HEK293 (cell line): ENCODE measurements around the gene KCNQ2.

Experiments used
- FEZF1 ChIP-seq: fragments of 450-650 bp; formaldehyde crosslinking; IDR thresholded peaks from 2 replicates; pipeline ENCODE4 v1.5.1; 2016; ENCODE audit warnings: missing biosample characterization, missing genetic modification characterization
- GLI2 ChIP-seq: fragments of 450-650 bp; formaldehyde crosslinking; IDR thresholded peaks from 2 replicates; pipeline ENCODE4; 2017; ENCODE audit warnings: missing biosample characterization, missing genetic modification characterization, low read depth, borderline replicate concordance
- KLF16 ChIP-seq: fragments of 450-650 bp; formaldehyde crosslinking; IDR thresholded peaks from 2 replicates; pipeline ENCODE4 v1.5.1; 2017; ENCODE audit warnings: missing biosample characterization, missing genetic modification characterization
- KLF9 ChIP-seq: fragments of 450-650 bp; formaldehyde crosslinking; IDR thresholded peaks from 2 replicates; pipeline ENCODE4 v1.5.1; 2016; ENCODE audit warnings: missing biosample characterization, missing genetic modification characterization, low read depth
- MYNN ChIP-seq: fragments of 450-650 bp; formaldehyde crosslinking; IDR thresholded peaks from 2 replicates; pipeline ENCODE4 v1.5.1; 2016; ENCODE audit warnings: missing biosample characterization, missing genetic modification characterization, borderline replicate concordance
- RBAK ChIP-seq: fragments of 450-650 bp; formaldehyde crosslinking; IDR thresholded peaks from 2 replicates; pipeline ENCODE4 v1.5.1; 2016; ENCODE audit warnings: missing biosample characterization, missing genetic modification characterization
- SCRT1 ChIP-seq: fragments of 450-650 bp; formaldehyde crosslinking; IDR thresholded peaks from 2 replicates; pipeline ENCODE4 v1.5.1; 2016; ENCODE audit warnings: missing biosample characterization, missing genetic modification characterization, borderline replicate concordance
- SP2 ChIP-seq: fragments of 450-650 bp; formaldehyde crosslinking; IDR thresholded peaks from 2 replicates; pipeline ENCODE4 v1.5.1; 2016; ENCODE audit warnings: missing biosample characterization, missing genetic modification characterization
- ZFHX2 ChIP-seq: fragments of 450-650 bp; formaldehyde crosslinking; conservative IDR thresholded peaks from 2 replicates; pipeline ENCODE4 v1.5.1; 2016; ENCODE audit warnings: missing biosample characterization, missing genetic modification characterization
- ZNF10 ChIP-seq: fragments of 450-650 bp; formaldehyde crosslinking; IDR thresholded peaks from 2 replicates; pipeline ENCODE4 v1.5.1; 2017; ENCODE audit warnings: missing biosample characterization, missing genetic modification characterization
- ZNF274 ChIP-seq, 2 experiments: fragments of 200-500 bp in 1 of 2; fragments of 450-650 bp in 1 of 2; sonication (Bioruptor generic) in 1 of 2; formaldehyde crosslinking in 1 of 2; IDR thresholded peaks; 2 replicates each; pipeline versions ENCODE4 v1.5.1 to v1.6.1; 2014 to 2016; ENCODE audit warnings: borderline replicate concordance in 1 of 2, inconsistent platforms in 1 of 2, low read length in 1 of 2, missing biosample characterization in 1 of 2, missing genetic modification characterization in 1 of 2
- ZNF292 ChIP-seq: fragments of 450-650 bp; formaldehyde crosslinking; IDR thresholded peaks from 2 replicates; pipeline ENCODE4 v1.5.1; 2016; ENCODE audit warnings: low read depth, missing biosample characterization, missing genetic modification characterization, borderline replicate concordance
- ZNF341 ChIP-seq: fragments of 450-650 bp; formaldehyde crosslinking; IDR thresholded peaks from 2 replicates; pipeline ENCODE4; 2016; ENCODE audit warnings: low read depth, missing biosample characterization, missing genetic modification characterization
- ZNF366 ChIP-seq: fragments of 450-650 bp; formaldehyde crosslinking; conservative IDR thresholded peaks from 2 replicates; pipeline ENCODE4 v1.5.1; 2016; ENCODE audit warnings: missing biosample characterization, missing genetic modification characterization
- ZNF404 ChIP-seq: fragments of 450-650 bp; formaldehyde crosslinking; IDR thresholded peaks from 2 replicates; pipeline ENCODE4 v1.5.1; 2017; ENCODE audit warnings: missing biosample characterization, missing genetic modification characterization
- ZNF473 ChIP-seq: fragments of 450-650 bp; formaldehyde crosslinking; IDR thresholded peaks from 2 replicates; pipeline ENCODE4 v1.5.1; 2017; ENCODE audit warnings: missing biosample characterization, missing genetic modification characterization
- ZNF621 ChIP-seq: fragments of 450-650 bp; formaldehyde crosslinking; IDR thresholded peaks from 2 replicates; pipeline ENCODE4 v1.5.1; 2017; ENCODE audit warnings: missing biosample characterization, missing genetic modification characterization
- ZNF658 ChIP-seq: fragments of 450-650 bp; formaldehyde crosslinking; IDR thresholded peaks from 2 replicates; pipeline ENCODE4; 2016; ENCODE audit warnings: missing biosample characterization, missing genetic modification characterization
- ZNF664 ChIP-seq: fragments of 450-650 bp; formaldehyde crosslinking; IDR thresholded peaks from 2 replicates; pipeline ENCODE4 v1.5.1; 2016; ENCODE audit warnings: missing biosample characterization, missing genetic modification characterization
- ZNF747 ChIP-seq: fragments of 450-650 bp; formaldehyde crosslinking; IDR thresholded peaks from 2 replicates; pipeline ENCODE4 v1.5.1; 2016; ENCODE audit warnings: missing biosample characterization, missing genetic modification characterization
- ZNF76 ChIP-seq: fragments of 450-650 bp; formaldehyde crosslinking; IDR thresholded peaks from 2 replicates; pipeline ENCODE4; 2016; ENCODE audit warnings: low read depth, missing biosample characterization, missing genetic modification characterization, borderline replicate concordance
- ZNF768 ChIP-seq: fragments of 450-650 bp; formaldehyde crosslinking; IDR thresholded peaks from 2 replicates; pipeline ENCODE4 v1.5.1; 2018; ENCODE audit warnings: missing biosample characterization, mild to moderate bottlenecking, missing genetic modification characterization
- ZNF785 ChIP-seq: fragments of 450-650 bp; formaldehyde crosslinking; IDR thresholded peaks from 2 replicates; pipeline ENCODE4 v1.5.1; 2016; ENCODE audit warnings: missing biosample characterization, missing genetic modification characterization
- ZNF791 ChIP-seq: fragments of 450-650 bp; formaldehyde crosslinking; IDR thresholded peaks from 2 replicates; pipeline ENCODE4 v1.5.1; 2016; ENCODE audit warnings: missing biosample characterization, missing genetic modification characterization
- TF ChIP-seq, protein P1 (sequence below): fragments of 450-650 bp; formaldehyde crosslinking; IDR thresholded peaks from 2 replicates; pipeline ENCODE4 v1.5.1; 2016; ENCODE audit warnings: missing biosample characterization, missing genetic modification characterization
- TF ChIP-seq, protein P2 (sequence below): fragments of 450-650 bp; formaldehyde crosslinking; IDR thresholded peaks from 2 replicates; pipeline ENCODE4 v1.5.1; 2016; ENCODE audit warnings: missing biosample characterization, missing genetic modification characterization
- TF ChIP-seq, protein P3 (sequence below): fragments of 450-650 bp; formaldehyde crosslinking; IDR thresholded peaks from 2 replicates; pipeline ENCODE4 v1.5.1; 2016; ENCODE audit warnings: missing biosample characterization, missing genetic modification characterization
- TF ChIP-seq, protein P4 (sequence below): fragments of 450-650 bp; formaldehyde crosslinking; IDR thresholded peaks from 2 replicates; pipeline ENCODE4 v1.5.1; 2016; ENCODE audit warnings: missing biosample characterization, missing genetic modification characterization
- TF ChIP-seq, protein P5 (sequence below): sonication (generic); formaldehyde crosslinking; IDR thresholded peaks from 2 replicates; pipeline ENCODE4 v1.8.1; 2022; ENCODE audit warnings: mild to moderate bottlenecking, moderate library complexity, missing genetic modification reagents
- TF ChIP-seq, protein P6 (sequence below): fragments of 450-650 bp; formaldehyde crosslinking; IDR thresholded peaks from 2 replicates; pipeline ENCODE4 v1.5.1; 2017; ENCODE audit warnings: missing biosample characterization, missing genetic modification characterization

Gene KCNQ2

DNA sequence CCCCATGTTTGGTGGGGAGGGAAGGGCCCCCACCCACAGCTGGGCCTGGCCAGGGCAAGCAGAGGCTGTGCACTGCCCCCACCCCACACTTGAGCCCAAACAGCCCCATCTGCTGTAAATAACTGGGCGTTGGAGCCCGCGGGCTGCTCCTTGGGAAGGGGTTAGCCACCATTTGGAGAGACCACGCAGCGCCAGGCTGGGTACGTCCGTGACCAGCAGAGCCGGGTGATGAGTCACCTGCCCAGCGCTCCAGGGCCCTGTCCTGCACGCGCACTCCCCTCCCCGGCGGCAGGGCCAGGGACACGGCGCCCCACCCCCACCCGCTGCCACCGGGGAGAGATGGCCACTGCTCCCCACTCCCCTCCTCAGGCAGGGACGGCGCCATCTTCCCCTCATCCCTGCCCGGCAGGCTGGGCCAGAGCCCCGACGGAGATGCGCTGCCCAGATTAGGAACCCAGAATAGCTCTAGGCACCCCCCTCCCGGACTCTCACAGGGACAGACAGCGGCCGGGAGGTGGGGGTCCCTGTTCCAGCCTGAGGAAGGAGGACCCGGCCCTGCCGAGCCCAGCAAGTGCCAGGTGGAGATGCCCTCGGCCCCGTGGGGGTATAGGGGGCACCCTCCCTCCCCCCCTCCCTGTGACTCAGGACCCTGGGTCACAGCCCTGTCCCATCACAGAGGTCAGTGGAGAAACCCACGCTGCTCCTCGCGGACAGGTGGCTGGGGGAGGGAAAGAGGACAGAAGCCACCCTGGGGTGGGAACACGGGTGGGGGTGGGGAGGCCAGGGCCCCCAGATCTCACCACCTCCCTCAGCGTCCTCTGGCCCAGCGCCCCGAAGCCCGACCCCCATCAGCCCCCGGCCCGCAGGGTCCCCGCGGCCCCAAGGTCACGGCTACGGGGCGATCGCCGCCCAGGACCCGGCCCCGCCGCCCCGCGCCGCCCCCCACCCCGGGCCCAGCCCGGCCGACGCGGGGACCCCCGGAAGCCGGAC is 25.8 kb upstream of the KCNQ2 start (continued):
- TF ChIP-seq ZNF341 (tag by site-specific recombination) (peak; percentile 54; the same call in 1 of the 2 replicates), ZNF791 (tag by site-specific recombination) (no peak), SCRT1 (tag by site-specific recombination) (no peak), ZNF76 (tag by site-specific recombination) (peak; percentile 52; the same call in 1 of the 2 replicates), ZNF621 (tag by site-specific recombination) (no peak), ZNF658 (tag by site-specific recombination) (no peak), FEZF1 (tag by site-specific recombination) (no peak), ZNF366 (no peak), ZNF404 (tag by site-specific recombination) (no peak), MYNN (tag by site-specific recombination) (no peak), ZNF473 (tag by site-specific recombination) (no peak), ZFHX2 (tag by site-specific recombination) (peak; percentile 22; the same call in 1 of the 2 replicates), ZNF768 (no peak), ZNF10 (no peak), KLF16 (tag by site-specific recombination) (peak; percentile 81), ZNF664 (tag by site-specific recombination) (no peak), SP2 (tag by site-specific recombination) (peak; percentile 39; the same call in 1 of the 2 replicates), ZNF292 (tag by site-specific recombination) (no peak), ZNF747 (tag by site-specific recombination) (no peak), ZNF274 (IDR thresholded peaks at IDR 0.05; ENCODE audit: low read length) (no peak), ZNF274 (tag by site-specific recombination; IDR thresholded peaks at IDR 0.05; ENCODE audit: borderline replicate concordance) (no peak), KLF9 (tag by site-specific recombination) (0 out of 2 replicates have a peak, but pooled peaks have one; percentile 32), RBAK (tag by site-specific recombination) (no peak), GLI2 (tag by site-specific recombination) (no peak), ZNF785 (no peak)
- TF ChIP-seq, protein P1, sequence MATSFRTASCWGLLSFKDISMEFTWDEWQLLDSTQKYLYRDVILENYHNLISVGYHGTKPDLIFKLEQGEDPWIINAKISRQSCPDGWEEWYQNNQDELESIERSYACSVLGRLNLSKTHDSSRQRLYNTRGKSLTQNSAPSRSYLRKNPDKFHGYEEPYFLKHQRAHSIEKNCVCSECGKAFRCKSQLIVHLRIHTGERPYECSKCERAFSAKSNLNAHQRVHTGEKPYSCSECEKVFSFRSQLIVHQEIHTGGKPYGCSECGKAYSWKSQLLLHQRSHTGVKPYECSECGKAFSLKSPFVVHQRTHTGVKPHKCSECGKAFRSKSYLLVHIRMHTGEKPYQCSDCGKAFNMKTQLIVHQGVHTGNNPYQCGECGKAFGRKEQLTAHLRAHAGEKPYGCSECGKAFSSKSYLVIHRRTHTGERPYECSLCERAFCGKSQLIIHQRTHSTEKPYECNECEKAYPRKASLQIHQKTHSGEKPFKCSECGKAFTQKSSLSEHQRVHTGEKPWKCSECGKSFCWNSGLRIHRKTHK = no peak
- TF ChIP-seq, protein P2, sequence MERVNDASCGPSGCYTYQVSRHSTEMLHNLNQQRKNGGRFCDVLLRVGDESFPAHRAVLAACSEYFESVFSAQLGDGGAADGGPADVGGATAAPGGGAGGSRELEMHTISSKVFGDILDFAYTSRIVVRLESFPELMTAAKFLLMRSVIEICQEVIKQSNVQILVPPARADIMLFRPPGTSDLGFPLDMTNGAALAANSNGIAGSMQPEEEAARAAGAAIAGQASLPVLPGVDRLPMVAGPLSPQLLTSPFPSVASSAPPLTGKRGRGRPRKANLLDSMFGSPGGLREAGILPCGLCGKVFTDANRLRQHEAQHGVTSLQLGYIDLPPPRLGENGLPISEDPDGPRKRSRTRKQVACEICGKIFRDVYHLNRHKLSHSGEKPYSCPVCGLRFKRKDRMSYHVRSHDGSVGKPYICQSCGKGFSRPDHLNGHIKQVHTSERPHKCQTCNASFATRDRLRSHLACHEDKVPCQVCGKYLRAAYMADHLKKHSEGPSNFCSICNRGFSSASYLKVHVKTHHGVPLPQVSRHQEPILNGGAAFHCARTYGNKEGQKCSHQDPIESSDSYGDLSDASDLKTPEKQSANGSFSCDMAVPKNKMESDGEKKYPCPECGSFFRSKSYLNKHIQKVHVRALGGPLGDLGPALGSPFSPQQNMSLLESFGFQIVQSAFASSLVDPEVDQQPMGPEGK (tag by site-specific recombination) = peak; percentile 97
- TF ChIP-seq, protein P3, sequence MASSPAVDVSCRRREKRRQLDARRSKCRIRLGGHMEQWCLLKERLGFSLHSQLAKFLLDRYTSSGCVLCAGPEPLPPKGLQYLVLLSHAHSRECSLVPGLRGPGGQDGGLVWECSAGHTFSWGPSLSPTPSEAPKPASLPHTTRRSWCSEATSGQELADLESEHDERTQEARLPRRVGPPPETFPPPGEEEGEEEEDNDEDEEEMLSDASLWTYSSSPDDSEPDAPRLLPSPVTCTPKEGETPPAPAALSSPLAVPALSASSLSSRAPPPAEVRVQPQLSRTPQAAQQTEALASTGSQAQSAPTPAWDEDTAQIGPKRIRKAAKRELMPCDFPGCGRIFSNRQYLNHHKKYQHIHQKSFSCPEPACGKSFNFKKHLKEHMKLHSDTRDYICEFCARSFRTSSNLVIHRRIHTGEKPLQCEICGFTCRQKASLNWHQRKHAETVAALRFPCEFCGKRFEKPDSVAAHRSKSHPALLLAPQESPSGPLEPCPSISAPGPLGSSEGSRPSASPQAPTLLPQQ (tag by site-specific recombination) = peak; percentile 33; the same call in 1 of the 2 replicates
- TF ChIP-seq, protein P4, sequence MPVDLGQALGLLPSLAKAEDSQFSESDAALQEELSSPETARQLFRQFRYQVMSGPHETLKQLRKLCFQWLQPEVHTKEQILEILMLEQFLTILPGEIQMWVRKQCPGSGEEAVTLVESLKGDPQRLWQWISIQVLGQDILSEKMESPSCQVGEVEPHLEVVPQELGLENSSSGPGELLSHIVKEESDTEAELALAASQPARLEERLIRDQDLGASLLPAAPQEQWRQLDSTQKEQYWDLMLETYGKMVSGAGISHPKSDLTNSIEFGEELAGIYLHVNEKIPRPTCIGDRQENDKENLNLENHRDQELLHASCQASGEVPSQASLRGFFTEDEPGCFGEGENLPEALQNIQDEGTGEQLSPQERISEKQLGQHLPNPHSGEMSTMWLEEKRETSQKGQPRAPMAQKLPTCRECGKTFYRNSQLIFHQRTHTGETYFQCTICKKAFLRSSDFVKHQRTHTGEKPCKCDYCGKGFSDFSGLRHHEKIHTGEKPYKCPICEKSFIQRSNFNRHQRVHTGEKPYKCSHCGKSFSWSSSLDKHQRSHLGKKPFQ = no peak
- TF ChIP-seq, protein P5, sequence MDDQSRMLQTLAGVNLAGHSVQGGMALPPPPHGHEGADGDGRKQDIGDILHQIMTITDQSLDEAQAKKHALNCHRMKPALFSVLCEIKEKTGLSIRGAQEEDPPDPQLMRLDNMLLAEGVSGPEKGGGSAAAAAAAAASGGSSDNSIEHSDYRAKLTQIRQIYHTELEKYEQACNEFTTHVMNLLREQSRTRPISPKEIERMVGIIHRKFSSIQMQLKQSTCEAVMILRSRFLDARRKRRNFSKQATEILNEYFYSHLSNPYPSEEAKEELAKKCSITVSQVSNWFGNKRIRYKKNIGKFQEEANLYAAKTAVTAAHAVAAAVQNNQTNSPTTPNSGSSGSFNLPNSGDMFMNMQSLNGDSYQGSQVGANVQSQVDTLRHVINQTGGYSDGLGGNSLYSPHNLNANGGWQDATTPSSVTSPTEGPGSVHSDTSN (CRISPR knock-in tag) = no peak
- TF ChIP-seq, protein P6, sequence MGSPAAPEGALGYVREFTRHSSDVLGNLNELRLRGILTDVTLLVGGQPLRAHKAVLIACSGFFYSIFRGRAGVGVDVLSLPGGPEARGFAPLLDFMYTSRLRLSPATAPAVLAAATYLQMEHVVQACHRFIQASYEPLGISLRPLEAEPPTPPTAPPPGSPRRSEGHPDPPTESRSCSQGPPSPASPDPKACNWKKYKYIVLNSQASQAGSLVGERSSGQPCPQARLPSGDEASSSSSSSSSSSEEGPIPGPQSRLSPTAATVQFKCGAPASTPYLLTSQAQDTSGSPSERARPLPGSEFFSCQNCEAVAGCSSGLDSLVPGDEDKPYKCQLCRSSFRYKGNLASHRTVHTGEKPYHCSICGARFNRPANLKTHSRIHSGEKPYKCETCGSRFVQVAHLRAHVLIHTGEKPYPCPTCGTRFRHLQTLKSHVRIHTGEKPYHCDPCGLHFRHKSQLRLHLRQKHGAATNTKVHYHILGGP = no peak
